ENCODE results near the gene ALPI.
"Not testable (repeated sequence)": the region's sequence is repeated elsewhere in the genome, so short reads cannot be mapped to it uniquely, and the experiment has no call there.

The ALPI gene

DNA sequence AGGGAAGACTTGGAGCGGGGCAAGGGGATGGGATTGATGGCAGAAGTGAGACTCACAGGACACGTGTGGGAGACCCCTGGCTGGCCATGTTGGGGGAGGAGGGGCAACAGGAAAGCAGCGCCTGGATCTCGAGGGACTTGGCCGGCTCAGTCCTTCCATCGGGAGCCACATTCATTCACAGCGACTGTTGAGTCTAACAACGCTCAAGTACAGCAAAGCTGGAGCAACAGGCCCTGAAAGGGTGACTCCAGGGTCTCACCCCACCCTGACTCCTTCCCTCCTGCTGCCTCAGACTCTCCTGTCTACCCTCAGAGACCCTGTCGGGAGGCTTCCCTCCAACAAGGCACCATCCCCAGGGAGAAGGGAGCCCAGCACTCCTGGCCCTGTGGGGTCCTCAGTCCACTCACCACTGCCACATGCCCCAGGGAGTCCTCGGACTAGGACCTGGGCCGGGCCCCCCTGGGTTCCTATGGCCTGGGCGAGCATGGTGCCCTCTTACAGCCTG lies 14.8 kb upstream of the ALPI start:
- FAIRE-seq (no peak), DNase-seq (ENCODE audit: insufficient read length, low spot score) (no peak)

DNA sequence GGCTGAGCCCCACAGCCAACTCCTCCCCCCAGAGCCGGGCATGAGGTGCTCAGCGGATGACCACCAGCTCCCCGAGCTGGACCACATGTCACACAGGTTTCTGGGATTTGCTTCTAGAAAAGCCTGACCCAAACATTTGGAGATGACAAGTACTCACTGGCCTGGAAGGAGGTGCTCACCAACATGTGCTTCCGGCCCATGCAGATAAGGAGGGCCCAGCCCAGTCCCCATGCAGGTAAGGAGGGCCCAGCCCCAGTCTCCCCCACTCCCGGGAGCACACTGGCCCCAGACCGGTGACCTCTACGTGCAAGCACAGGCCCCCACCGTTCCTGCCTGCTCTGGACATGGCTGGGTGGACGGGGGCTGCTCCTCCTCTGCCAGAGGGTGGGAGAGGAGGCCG lies 14.0 kb upstream of the ALPI start:
- not testable (repeated sequence) for DNase-seq (ENCODE audit: insufficient read length, low spot score); FAIRE-seq

DNA sequence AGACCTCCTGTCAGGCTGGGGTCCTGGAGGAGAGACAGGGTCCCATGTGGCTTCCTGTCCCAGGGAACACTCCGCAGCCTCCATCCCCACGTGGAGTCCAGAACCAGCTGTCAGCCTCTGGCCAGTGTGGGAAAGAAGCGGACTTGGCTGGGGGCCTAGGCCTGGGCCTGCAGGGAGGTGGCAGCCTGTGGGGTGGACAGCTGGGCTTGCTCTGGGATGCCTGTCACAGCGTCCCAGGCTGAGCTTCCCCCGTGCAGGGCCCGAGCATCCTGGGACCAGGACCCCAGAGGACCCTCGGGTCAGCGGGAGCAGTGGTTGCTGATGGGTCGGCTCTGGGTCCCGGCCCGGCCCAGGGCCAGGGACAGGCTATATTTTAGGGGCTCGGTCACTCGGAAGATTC lies 13.5 kb upstream of the ALPI start:
- DNase-seq (ENCODE audit: insufficient read length, low spot score); FAIRE-seq: not testable (repeated sequence)

DNA sequence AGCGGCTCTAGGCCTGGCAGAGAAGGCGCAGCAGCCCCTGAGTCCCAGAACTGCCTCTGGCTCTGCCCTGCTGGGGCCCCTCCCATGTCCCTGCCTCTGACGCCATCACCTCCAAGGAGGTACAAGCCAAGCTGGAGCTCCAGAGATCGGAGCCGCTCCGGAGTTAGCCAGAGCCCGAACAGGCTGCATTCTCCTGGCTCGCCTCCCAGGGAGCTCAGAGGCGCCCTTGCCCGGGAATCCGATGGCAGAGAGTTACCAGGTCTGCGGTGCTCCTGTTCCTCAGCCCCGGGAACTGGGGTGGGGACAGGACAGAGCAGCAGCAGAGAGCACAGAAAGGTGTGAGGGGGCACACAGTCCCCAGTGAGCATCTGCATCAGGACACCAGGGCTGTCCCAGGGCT lies 12.9 kb upstream of the ALPI start:
- FAIRE-seq; DNase-seq (ENCODE audit: insufficient read length, low spot score): not testable (repeated sequence)

DNA sequence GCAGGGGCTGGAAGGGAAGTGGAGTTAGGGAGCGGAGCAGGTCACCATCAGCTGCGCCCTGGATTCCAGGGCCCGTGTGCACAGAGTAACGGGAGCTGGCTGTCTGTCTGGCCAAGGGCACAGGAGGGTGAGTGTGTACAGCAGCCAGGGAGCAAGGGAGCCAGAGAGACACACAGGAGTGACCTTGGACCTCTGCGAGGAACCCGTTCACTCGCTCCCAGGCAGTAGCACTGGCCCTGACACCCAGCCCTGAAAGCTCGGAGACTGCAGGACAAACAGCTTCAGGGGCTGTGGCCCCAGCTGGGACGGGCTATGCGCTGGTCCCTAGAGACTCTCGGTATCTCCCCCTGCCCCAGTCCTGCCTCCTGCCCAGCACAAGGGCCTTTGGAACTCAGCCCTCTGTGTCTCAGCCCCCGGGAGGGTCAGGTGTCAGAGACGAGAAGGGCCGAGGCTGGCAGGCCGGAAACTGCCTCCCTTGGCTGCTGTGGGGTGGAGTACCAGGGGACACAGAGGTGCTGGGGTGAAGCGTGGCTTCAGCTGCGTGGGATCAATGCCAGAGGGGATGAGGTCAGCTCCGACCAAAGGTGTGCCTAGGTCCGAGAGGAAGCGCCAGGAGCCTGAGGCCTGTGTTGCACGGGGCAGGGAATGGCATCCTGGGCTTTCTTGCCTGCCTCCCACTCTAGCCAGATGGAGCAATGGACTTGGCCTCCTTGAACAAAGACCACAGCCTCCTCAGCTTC lies 12.1 kb upstream of the ALPI start:
- not testable (repeated sequence) for FAIRE-seq; DNase-seq (ENCODE audit: insufficient read length, low spot score)

DNA sequence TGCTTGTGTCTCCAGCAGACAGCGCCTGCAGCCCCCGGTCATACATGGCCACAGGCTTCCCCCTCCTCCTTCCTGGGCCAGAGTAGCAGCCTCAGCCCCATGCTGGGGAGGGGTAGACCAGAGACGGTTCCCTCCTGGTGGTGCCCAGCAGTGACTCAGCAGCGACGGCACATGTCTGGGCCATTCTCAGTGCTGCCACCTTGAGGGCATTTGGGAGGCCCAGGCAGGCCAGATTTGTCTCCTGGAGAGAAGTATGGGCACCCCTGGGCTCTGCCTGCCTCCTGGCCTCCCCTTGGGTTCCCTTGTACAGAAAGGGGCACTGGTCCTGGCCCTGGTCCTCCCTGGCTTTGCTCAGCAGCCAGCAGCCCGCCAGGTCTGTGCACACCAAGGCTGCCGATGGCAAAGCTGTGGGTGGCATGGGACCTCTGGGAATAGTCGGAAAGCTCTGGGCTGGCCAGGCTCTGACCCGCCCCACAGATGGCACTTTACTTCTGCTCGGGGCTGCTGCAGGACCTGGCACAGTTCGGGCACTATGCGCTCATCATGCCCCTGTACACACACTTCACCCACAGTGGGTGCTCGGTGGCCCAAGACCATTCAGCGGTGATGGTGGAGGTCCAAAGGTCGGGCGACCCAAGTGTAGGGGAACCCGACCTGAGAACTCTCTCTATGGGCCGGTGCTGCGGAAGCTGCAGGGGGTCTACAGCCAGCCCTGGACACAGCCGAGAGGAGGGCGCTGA lies 11.4 kb upstream of the ALPI start:
- FAIRE-seq: no peak
- DNase-seq (ENCODE audit: insufficient read length, low spot score): no peak

DNA sequence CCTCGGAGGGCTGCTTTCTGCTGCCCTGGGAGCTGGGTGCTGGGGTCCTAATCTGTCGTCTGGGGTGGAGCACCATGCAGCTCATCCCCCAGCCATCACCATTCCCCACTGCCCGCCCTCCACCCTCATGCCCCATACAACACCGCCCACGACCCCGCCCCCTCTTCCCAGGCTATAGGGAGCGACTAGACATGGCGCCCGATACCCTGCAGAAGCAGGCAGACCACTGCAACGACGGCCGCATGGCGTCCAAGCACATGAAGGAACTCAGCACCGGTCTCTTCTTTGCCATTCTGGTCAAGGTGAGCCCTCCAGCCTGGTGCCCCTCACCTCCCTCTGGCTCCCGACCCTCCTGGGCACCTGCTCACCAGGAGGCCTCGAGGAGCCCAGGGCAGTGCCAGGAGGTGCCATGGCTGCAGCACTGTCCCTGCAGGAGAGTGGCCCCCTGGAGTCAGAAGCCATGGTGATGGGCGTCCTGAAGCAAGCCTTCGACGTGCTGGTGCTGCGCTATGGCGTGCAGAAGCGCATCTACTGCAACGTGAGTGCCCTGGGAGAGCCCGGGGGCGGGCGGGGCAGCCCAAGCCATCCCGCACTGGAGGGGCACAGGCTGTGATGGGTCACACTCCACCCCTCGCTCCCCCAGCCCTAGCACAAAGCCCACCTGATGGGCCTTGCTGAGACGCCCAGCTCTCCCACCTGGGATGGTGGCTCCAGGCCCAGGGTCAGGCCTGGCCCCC lies 10.6 kb upstream of the ALPI start:
- not testable (repeated sequence) for DNase-seq (ENCODE audit: insufficient read length, low spot score); FAIRE-seq

DNA sequence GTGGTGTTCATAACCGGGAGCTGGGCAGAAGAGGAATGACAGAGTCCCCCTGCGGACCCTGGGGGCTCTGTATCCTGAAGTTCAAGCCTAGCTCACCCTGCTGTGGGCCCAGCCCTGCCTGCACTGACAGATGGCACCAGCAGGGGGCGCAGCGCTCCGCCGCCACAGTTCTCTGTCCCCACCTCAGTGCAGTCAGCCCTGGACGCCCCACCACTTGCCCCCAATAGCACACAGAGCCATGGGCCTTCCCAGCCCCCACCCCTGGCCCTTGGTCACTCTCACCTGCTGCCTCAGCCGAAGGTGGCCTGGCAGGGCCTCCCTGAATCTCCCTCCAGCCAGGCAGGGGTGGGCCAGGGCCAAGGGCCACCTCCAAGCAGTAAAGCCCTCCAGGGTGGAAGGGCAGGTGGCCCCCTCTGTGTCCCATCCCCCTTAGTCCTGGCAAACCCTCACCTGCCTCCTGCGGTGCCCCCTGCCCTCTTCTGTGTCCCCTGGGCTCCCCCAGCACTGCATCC lies 9.6 kb upstream of the ALPI start:
- DNase-seq (ENCODE audit: insufficient read length, low spot score): not testable (repeated sequence)
- peak; percentile 95 for FAIRE-seq

DNA sequence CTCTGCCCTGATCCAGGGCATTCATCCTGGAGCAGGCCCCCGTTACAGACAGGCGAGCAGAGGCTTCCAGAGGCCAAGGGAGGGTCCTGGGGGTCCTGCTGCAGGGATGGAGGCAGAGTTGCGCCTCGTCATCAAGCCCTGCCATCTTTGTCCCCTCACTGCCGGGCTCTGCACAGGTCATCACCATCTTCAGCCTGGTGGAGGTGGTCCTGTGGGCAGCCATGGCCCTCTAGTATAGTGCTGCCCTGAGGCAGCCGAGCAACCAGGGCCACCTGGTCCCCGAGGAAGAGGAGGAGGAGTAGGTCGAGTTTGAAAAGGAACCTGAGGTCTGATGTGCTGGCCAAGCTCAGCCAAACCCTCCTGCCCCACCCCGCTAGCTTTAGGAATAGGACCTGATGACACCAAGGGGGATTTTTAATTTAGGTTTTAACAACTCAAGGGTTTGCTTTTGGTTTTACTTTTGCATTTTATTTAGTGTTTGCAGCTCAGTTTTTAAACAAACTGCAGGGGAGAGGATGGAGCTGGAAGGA lies 8.8 kb upstream of the ALPI start:
- FAIRE-seq (no peak), DNase-seq (ENCODE audit: insufficient read length, low spot score) (no peak)

DNA sequence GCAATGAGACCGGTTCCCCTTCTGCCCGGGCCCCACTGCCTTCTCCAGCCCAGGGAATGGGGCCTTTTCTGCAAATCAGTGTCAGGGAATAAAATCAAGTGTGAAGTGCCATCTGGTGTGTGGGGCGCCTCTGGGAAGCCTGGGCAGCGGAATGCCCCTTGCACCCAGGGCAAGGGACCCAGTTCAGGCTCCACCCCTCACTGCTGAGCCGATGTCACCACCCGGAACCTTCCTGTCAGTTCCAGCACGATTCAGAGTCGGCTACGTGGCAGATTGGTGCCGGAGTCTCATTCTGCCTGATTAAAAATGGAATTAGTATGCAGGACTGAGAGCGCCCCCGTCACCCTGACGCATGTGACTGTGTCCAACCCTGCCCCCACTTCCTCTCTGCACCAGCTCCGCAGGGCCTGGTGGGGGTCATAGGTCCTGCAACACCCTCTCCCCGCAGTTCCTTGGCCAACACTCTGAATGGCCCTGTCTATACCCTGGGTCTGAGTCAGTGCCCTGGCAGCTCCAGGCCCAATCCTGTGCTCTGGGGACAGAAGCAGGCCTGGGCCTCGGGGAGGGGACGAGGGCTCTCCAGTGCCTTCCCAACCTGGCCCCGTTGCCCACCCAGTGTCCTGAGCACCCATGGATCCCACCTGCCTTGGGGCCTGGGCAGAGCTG lies 8.2 kb upstream of the ALPI start:
- DNase-seq (ENCODE audit: insufficient read length, low spot score): no peak
- FAIRE-seq: no peak

DNA sequence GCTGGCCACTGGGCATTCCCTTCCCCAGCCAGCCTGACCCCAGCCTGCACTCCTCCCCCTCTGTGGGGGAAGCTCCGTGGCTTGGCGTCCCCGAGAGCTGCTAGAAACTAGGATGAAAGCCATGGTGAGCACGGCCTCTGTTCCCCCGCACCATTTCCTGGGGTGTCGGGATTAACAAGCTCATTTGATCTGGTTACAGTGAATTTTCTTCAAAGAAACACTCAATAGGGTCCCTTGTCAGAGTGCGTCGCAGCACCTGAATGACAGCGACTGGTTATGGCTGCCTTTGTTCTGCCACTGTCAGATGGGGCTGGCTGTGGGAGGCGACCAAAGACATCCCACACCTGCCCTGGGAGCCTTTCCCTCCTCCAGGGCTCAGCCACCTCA lies 7.7 kb upstream of the ALPI start:
- no peak for DNase-seq (ENCODE audit: insufficient read length, low spot score)

DNA sequence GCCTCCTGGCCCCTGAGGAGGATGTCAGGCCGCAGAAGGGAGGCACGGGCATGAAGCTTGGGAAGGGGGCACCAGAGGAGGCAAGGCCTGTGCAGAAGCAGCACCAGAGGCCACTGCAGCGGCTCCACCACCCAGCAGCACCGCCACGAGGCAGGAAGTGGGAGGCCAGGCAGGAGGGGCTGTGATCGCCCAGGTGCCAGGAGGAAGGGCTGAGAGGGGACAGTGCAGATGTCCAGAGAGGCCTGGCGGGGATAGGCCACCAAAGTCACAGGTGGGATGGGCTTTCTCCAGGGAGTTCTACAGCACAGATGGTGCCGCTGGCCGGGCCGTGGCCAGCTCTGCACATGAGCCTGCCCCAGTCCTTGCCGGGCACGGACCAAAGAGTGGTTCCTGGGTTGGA lies 6.0 kb upstream of the ALPI start:
- FAIRE-seq: no peak
- no peak for DNase-seq (ENCODE audit: insufficient read length, low spot score)

More for the DNA sequence above, 7.7 kb upstream of the ALPI start:
- FAIRE-seq: no peak

DNA sequence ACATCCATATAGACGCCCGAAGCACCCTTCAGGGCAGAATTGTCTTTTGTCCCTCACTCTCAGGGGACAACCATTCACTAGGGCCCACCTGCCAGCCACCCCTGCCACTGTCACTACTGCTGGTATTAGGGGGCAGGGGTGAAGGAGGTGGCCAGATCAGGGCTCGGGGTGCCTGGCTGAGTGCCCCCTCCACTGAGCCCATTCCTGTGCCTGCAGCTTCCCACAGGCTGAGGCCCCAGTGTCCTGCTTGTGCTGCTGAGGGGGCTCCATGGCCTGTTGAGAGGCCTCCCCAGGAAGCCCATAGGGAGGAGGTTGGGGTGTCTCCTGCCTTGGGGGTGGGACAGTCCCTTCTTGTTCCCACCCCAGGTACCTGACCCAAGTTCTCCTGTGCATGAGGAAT lies 4.3 kb upstream of the ALPI start:
- DNase-seq (ENCODE audit: insufficient read length, low spot score); FAIRE-seq: not testable (repeated sequence)

DNA sequence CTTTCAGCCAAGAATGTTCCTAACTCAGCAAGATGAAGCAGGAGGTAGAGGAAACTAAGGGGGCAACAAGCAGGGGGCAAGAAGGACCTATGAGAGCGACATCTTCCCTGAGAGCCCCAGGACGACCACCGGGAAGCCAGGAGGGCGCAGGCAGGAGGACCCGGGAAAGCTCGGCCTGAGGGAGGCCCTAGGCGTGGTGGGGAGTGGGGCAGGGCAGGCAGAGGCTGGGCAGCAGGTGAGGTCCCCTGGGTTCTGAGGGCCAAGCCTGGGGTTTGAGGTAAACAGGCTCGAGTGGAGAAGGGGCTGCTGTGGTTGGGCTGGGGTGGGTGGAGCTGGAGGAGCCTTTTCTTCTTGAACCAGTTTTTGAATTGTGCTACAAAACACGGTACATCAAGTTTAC lies 1.3 kb upstream of the ALPI start:
- FAIRE-seq: no peak
- no peak for DNase-seq (ENCODE audit: insufficient read length, low spot score)

DNA sequence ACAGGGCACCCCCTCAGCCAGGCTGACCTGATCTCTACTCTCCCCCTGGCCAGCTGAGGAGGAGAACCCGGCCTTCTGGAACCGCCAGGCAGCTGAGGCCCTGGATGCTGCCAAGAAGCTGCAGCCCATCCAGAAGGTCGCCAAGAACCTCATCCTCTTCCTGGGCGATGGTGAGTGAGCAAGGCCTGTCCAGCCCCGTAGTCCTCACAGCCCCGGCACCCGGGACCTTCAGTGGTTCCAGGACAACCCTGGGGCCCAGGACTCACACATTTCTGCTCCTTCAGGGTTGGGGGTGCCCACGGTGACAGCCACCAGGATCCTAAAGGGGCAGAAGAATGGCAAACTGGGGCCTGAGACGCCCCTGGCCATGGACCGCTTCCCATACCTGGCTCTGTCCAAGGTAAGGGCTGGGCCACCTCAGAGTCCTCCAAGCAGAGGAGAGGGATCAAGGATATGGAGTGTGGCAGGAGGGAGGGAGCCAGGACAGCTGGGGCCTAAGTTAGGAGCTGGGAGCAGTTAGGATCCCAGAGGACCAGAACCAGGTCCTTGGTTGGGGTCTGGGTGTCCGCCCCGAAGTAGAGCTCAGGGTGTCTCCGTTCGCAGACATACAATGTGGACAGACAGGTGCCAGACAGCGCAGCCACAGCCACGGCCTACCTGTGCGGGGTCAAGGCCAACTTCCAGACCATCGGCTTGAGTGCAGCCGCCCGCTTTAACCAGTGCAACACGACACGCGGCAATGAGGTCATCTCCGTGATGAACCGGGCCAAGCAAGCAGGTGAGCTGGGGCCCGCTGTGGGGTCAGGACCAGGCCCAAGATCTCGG lies 555 bp downstream of the ALPI start:
- no peak for DNase-seq (ENCODE audit: insufficient read length, low spot score)
- FAIRE-seq: no peak

DNA sequence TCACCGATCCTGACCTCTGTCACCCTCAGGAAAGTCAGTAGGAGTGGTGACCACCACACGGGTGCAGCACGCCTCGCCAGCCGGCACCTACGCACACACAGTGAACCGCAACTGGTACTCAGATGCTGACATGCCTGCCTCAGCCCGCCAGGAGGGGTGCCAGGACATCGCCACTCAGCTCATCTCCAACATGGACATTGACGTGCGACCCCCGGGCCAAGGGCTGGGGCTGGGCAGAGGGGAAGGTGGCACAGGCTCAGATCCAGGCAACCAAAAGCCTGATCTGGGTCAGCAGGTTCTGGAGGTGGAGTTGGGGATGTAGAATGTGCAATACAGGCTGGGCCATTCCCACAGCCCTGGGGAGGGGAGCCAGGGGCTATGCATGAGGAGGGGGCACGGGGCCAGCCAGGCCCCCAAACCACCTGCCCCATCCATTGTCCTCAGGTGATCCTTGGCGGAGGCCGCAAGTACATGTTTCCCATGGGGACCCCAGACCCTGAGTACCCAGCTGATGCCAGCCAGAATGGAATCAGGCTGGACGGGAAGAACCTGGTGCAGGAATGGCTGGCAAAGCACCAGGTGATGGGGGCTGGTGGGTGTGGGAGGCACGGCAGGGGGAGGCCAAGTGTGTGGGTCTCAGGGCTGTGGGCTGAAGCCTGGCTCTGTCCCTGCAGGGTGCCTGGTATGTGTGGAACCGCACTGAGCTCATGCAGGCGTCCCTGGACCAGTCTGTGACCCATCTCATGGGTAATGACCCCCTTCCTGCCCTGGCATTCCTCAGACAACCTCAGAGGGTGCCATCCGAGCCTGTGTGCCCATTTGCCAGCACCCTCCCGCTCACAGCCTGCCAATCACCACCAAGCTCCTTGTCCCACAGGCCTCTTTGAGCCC lies 1.4 kb downstream of the ALPI start:
- no peak for FAIRE-seq
- DNase-seq (ENCODE audit: insufficient read length, low spot score): no peak

DNA sequence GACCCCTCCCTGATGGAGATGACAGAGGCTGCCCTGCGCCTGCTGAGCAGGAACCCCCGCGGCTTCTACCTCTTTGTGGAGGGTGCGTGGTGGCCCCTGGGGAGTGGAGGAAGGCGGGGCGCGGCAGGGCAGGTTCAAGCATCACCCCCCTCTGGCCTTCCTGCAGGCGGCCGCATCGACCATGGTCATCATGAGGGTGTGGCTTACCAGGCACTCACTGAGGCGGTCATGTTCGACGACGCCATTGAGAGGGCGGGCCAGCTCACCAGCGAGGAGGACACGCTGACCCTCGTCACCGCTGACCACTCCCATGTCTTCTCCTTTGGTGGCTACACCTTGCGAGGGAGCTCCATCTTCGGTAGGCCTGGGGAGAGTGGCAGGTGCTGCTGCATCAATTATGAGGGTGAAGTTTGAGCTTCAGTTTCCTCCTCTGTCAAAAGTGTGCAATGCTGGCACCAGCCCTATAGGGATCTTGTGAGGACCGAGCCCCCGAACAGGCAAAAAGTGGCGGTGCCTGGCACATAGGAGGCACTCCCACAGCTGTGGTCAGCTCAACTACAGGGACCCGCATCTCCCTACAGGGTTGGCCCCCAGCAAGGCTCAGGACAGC lies 2.2 kb downstream of the ALPI start:
- DNase-seq (ENCODE audit: insufficient read length, low spot score) (no peak), FAIRE-seq (no peak)

Data from HTR-8/SVneo (cell line).